MM.1S (cell line): Measurements from ENCODE around the gene ADAM15.

Experiments
- DNase-seq: peaks from one replicate; pipeline ENCODE4 v3.0.0-alpha.2; 2015
- H2AFZ ChIP-seq: fragments of 300-600 bp; sonication (generic); 2 replicates; pipeline ENCODE4 v1.6.0; 2016; ENCODE audit warnings: antibody characterized with exemption, low read length
- H3F3A ChIP-seq: fragments of 300-600 bp; sonication (generic); 2 replicates; pipeline ENCODE4 v1.6.1; 2016; ENCODE audit warnings: mild to moderate bottlenecking, antibody characterized with exemption, low read length, moderate library complexity, mixed read lengths; ENCODE audit not compliant: insufficient read depth
- H3K27ac ChIP-seq: fragments of 300-600 bp; sonication (generic); 2 replicates; pipeline ENCODE4 v1.5.1; 2016; ENCODE audit warnings: mild to moderate bottlenecking, low read length
- H3K27me3 ChIP-seq: fragments of 300-600 bp; sonication (generic); replicated peaks from 2 replicates; pipeline ENCODE4 v1.6.0; 2016; ENCODE audit warnings: low read length; ENCODE audit not compliant: insufficient read depth
- H3K36me3 ChIP-seq: fragments of 300-600 bp; sonication (generic); replicated peaks from 2 replicates; pipeline ENCODE4 v1.6.1; 2016; ENCODE audit warnings: mild to moderate bottlenecking, low read length, mixed read lengths; ENCODE audit not compliant: insufficient read depth
- H3K4me1 ChIP-seq: fragments of 300-600 bp; sonication (generic); 2 replicates; pipeline ENCODE4 v1.6.1; 2016; ENCODE audit warnings: low read length, mixed read lengths
- H3K4me2 ChIP-seq: fragments of 300-600 bp; sonication (generic); 2 replicates; pipeline ENCODE4 v1.6.0; 2016; ENCODE audit warnings: low read depth, low read length
- H3K4me3 ChIP-seq: fragments of 300-600 bp; sonication (generic); 2 replicates; pipeline ENCODE4 v1.5.1; 2016; ENCODE audit warnings: low read length, mixed read lengths
- H3K79me2 ChIP-seq: fragments of 300-600 bp; sonication (generic); 2 replicates; pipeline ENCODE4 v1.6.1; 2016; ENCODE audit warnings: mixed run types, low read length, mixed read lengths
- H3K9ac ChIP-seq: fragments of 300-600 bp; sonication (generic); 2 replicates; pipeline ENCODE4 v1.6.1; 2016; ENCODE audit warnings: low read length, mixed read lengths
- H3K9me2 ChIP-seq: fragments of 300-600 bp; sonication (generic); replicated peaks from 2 replicates; pipeline ENCODE4 v1.6.1; 2016; ENCODE audit warnings: mild to moderate bottlenecking, low read length, mixed read lengths; ENCODE audit not compliant: insufficient read depth
- H3K9me3 ChIP-seq: fragments of 300-600 bp; sonication (generic); replicated peaks from 2 replicates; pipeline ENCODE4 v1.6.1; 2016; ENCODE audit warnings: mild to moderate bottlenecking, low read length, mixed read lengths; ENCODE audit not compliant: insufficient read depth
- H4K20me1 ChIP-seq: fragments of 300-600 bp; sonication (generic); 2 replicates; pipeline ENCODE4 v1.6.1; 2016; ENCODE audit warnings: mild to moderate bottlenecking, low read length, moderate library complexity, mixed read lengths; ENCODE audit not compliant: insufficient read depth
- CTCF ChIP-seq: fragments of 300-600 bp; sonication (generic); IDR thresholded peaks from 2 replicates; pipeline ENCODE4 v1.5.1; 2016; ENCODE audit warnings: antibody characterized with exemption, low read length, mixed read lengths
- EZH2 ChIP-seq: fragments of 300-600 bp; sonication (generic); optimal IDR thresholded peaks from 2 replicates; pipeline ENCODE3; 2017; ENCODE audit warnings: low read depth, mild to moderate bottlenecking, antibody characterized with exemption, low read length, mixed read lengths
- EZH2phosphoT487 ChIP-seq: fragments of 300-600 bp; sonication (generic); IDR thresholded peaks from 2 replicates; pipeline ENCODE4 v1.6.1; 2018; ENCODE audit warnings: antibody characterized with exemption, low read length

ADAM15 gene

GRCh38 chr1:155018617-155019348, 32.3 kb upstream of the ADAM15 start:
- Histone ChIP-seq H2AFZ (no peak overlapping the region), H4K20me1 (no peaks in the 10 kb centered on the region), H3K4me1 (peaks cover 30% of the 10 kb centered on the region), H3K9me3 (no peaks in the 10 kb centered on the region), H3F3A (peaks cover 37% of the 10 kb centered on the region), H3K4me3 (no peak overlapping the region), H3K27me3 (no peaks in the 10 kb centered on the region), H3K27ac (no peak overlapping the region), H3K9ac (no peak overlapping the region), H3K36me3 (no peaks in the 10 kb centered on the region; the same call in 1 of the 2 replicates), H3K4me2 (no peak overlapping the region), H3K79me2 (no peaks in the 10 kb centered on the region), H3K9me2 (no peaks in the 10 kb centered on the region)
- TF ChIP-seq EZH2phosphoT487 (no peak), EZH2 (no peak), CTCF (no peak)
- DNase-seq = no peak

GRCh38 chr1:155019377-155020245, 31.5 kb upstream of the ADAM15 start:
- Histone ChIP-seq H3K9me3 (no peaks in the 10 kb centered on the region), H3K36me3 (no peaks in the 10 kb centered on the region; the same call in 1 of the 2 replicates), H3F3A (peaks cover 29% of the 10 kb centered on the region), H3K79me2 (no peaks in the 10 kb centered on the region), H3K27me3 (no peaks in the 10 kb centered on the region), H3K9ac (no peak overlapping the region), H2AFZ (no peak overlapping the region), H3K4me2 (no peak overlapping the region), H3K4me1 (peaks cover 30% of the 10 kb centered on the region), H3K27ac (no peak overlapping the region), H3K9me2 (no peaks in the 10 kb centered on the region), H4K20me1 (no peaks in the 10 kb centered on the region), H3K4me3 (no peak overlapping the region)
- no peak for TF ChIP-seq CTCF
- no peak for DNase-seq

- H3K27ac ChIP-seq = no peak overlapping the region
- no peak for DNase-seq
- H3K4me1 ChIP-seq = peaks cover 7% of the 10 kb centered on the region
Observed at GRCh38 chr1:155022136-155022926, 28.8 kb upstream of the ADAM15 start.

More at GRCh38 chr1:155022136-155022926, 28.8 kb upstream of the ADAM15 start:
- no peaks in the 10 kb centered on the region for H3K36me3 ChIP-seq
- H3K27me3 ChIP-seq = no peaks in the 10 kb centered on the region
- H3K79me2 ChIP-seq = no peaks in the 10 kb centered on the region
- H4K20me1 ChIP-seq = no peaks in the 10 kb centered on the region
- H3K9me3 ChIP-seq = no peaks in the 10 kb centered on the region
- peaks cover 9% of the 10 kb centered on the region; the same call in 1 of the 2 replicates for H3F3A ChIP-seq
- no peak overlapping the region for H2AFZ ChIP-seq
- H3K9me2 ChIP-seq = no peaks in the 10 kb centered on the region
- TF ChIP-seq CTCF = no peak
- TF ChIP-seq EZH2 = no peak
- TF ChIP-seq EZH2phosphoT487 = no peak
- H3K4me2 ChIP-seq = no peak overlapping the region
- no peak overlapping the region for H3K9ac ChIP-seq
- no peak overlapping the region for H3K4me3 ChIP-seq
